Nephron progenitor cell (in vitro differentiated cells): ENCODE data around the gene TRIM67.

Experiments
- DNase-seq: peaks from one replicate; pipeline ENCODE4 v3.0.0; 2021
- H3K27ac Mint-ChIP-seq: 2 replicates; pipeline ENCODE4 v1.8.0; 2021; ENCODE audit warnings: mild to moderate bottlenecking, moderate library complexity, mixed read lengths
- H3K27me3 Mint-ChIP-seq: 2 replicates; pipeline ENCODE4 v1.8.0; 2021; ENCODE audit warnings: mild to moderate bottlenecking, low read depth, mixed read lengths; ENCODE audit not compliant: poor library complexity
- H3K36me3 Mint-ChIP-seq: 2 replicates; pipeline ENCODE4 v1.8.0; 2021; ENCODE audit warnings: low read depth, mixed read lengths
- H3K4me1 Mint-ChIP-seq: 2 replicates; pipeline ENCODE4 v1.8.0; 2021; ENCODE audit warnings: mixed read lengths
- H3K4me3 Mint-ChIP-seq: 2 replicates; pipeline ENCODE4 v1.8.0; 2021; ENCODE audit warnings: mild to moderate bottlenecking, moderate library complexity, mixed read lengths
- H3K9me3 Mint-ChIP-seq: 2 replicates; pipeline ENCODE4 v1.8.0; 2021; ENCODE audit warnings: mild to moderate bottlenecking, moderate library complexity, mixed read lengths
- TF ChIP-seq, protein P1 (sequence below): fragments of 200-600 bp; sonication (generic); IDR thresholded peaks from 2 replicates; pipeline ENCODE4 v1.5.0; 2021; ENCODE audit warnings: antibody characterized with exemption

Gene TRIM67

GRCh38 chr1:231188072-231188471 lies 26.2 kb downstream of the TRIM67 start:
- DNase-seq, result no peak
- H3K4me1 Mint-ChIP-seq, result no peaks in the 10 kb centered on the region
- TF ChIP-seq, protein P1, sequence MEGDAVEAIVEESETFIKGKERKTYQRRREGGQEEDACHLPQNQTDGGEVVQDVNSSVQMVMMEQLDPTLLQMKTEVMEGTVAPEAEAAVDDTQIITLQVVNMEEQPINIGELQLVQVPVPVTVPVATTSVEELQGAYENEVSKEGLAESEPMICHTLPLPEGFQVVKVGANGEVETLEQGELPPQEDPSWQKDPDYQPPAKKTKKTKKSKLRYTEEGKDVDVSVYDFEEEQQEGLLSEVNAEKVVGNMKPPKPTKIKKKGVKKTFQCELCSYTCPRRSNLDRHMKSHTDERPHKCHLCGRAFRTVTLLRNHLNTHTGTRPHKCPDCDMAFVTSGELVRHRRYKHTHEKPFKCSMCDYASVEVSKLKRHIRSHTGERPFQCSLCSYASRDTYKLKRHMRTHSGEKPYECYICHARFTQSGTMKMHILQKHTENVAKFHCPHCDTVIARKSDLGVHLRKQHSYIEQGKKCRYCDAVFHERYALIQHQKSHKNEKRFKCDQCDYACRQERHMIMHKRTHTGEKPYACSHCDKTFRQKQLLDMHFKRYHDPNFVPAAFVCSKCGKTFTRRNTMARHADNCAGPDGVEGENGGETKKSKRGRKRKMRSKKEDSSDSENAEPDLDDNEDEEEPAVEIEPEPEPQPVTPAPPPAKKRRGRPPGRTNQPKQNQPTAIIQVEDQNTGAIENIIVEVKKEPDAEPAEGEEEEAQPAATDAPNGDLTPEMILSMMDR, result no peak
- peaks cover 64% of the 10 kb centered on the region for H3K27me3 Mint-ChIP-seq
- H3K4me3 Mint-ChIP-seq, result no peak overlapping the region
- no peak overlapping the region for H3K27ac Mint-ChIP-seq
- H3K9me3 Mint-ChIP-seq, result peaks cover 13% of the 10 kb centered on the region
- no peaks in the 10 kb centered on the region for H3K36me3 Mint-ChIP-seq

GRCh38 chr1:231188768-231189167 lies 26.9 kb downstream of the TRIM67 start:
- Mint-ChIP-seq H3K9me3 (peaks cover 13% of the 10 kb centered on the region), H3K36me3 (no peaks in the 10 kb centered on the region), H3K27me3 (peaks cover 61% of the 10 kb centered on the region), H3K4me1 (peaks cover 6% of the 10 kb centered on the region), H3K4me3 (no peak overlapping the region), H3K27ac (no peak overlapping the region)
- TF ChIP-seq, protein P1, result no peak
- no peak for DNase-seq

DNA sequence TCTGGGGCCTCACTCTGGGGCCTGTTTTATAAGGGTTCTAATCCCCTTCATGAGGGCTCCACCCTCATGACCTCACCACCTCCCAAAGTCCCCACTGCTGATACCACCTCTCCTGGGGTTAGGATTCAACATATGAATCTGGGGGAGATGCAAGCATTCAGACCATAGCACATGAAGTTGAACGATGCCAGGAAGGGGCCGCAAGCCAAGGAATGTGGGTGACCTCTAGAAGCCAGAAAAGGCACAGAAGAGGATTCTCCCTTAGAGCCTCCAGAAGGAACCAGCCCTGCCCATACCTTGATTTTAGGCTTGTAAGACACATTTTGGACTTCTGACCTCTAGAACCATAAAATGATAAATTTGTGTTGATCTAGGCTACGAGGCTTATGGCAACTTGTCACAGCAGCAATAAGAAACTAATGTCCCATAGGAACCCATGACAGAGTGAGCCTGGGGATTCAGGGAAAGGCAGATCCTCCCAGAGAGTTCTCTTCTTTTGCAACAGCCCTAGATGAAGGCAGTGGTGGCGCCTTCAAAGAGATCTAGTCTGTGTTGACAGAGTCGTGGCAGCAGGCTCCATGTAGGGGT lies 27.9 kb downstream of the TRIM67 start:
- TF ChIP-seq, protein P1, result no peak
- H3K36me3 Mint-ChIP-seq, result no peaks in the 10 kb centered on the region
- H3K27ac Mint-ChIP-seq, result no peak overlapping the region
- peaks cover 13% of the 10 kb centered on the region for H3K9me3 Mint-ChIP-seq
- no peak overlapping the region for H3K4me3 Mint-ChIP-seq
- peaks cover 58% of the 10 kb centered on the region for H3K27me3 Mint-ChIP-seq
- H3K4me1 Mint-ChIP-seq, result peaks cover 8% of the 10 kb centered on the region
- DNase-seq, result no peak

GRCh38 chr1:231190456-231190855 lies 28.6 kb downstream of the TRIM67 start:
- TF ChIP-seq, protein P1, result no peak
- DNase-seq, result no peak
- no peak overlapping the region for H3K27ac Mint-ChIP-seq
- no peak overlapping the region for H3K4me3 Mint-ChIP-seq
- no peaks in the 10 kb centered on the region for H3K36me3 Mint-ChIP-seq
- H3K9me3 Mint-ChIP-seq, result peaks cover 13% of the 10 kb centered on the region
- peaks cover 8% of the 10 kb centered on the region for H3K4me1 Mint-ChIP-seq
- peaks cover 61% of the 10 kb centered on the region for H3K27me3 Mint-ChIP-seq

- Mint-ChIP-seq H3K4me3 (no peak overlapping the region), H3K4me1 (peaks cover 8% of the 10 kb centered on the region), H3K27ac (no peak overlapping the region), H3K9me3 (peaks cover 13% of the 10 kb centered on the region), H3K36me3 (no peaks in the 10 kb centered on the region), H3K27me3 (peaks cover 61% of the 10 kb centered on the region)
- TF ChIP-seq, protein P1, result no peak
- no peak for DNase-seq
Observed at GRCh38 chr1:231192620-231193163, 30.8 kb downstream of the TRIM67 start.
